ENCODE measurements around the gene HIVEP3. TPM values are rescaled to one million over a fixed set of nuclear protein-coding genes. Genes with fewer than 3 reads are reported as not detected.
A peak's percentile ranks its signal among the peaks of the same experiment; 100 is the strongest.

The HIVEP3 gene
- total RNA-seq, 1 experiment from 2014 or later: 1.2 TPM

DNA sequence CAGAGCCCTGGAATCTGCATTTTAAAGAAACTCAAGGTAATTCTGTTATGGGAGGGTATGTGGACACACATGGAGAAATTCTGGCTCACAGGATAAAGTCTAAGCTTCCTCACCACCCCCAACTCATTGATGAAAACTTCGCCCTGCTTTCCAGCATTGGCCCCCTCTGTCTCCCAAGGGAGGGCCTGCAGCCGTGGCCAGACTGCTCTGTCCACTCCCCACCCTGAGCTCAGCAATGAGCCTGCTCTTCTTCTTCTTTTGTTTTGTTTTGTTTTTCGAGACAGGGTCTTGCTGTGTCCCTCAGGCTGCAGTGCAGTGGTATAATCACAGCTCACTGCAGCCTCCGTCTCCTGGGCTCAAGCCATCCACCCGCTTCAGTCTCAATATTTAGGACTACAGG, 297.5 kb downstream of the HIVEP3 start:
- Mint-ChIP-seq H3K4me1 (ENCODE audit: insufficient read depth, unreplicated experiment) (peaks cover 53% of the 10 kb centered on the region), H3K4me3 (ENCODE audit: unreplicated experiment) (no peak overlapping the region), H3K36me3 (ENCODE audit: insufficient read depth, unreplicated experiment) (no peaks in the 10 kb centered on the region), H3K9me3 (ENCODE audit: unreplicated experiment) (no peaks in the 10 kb centered on the region), H3K27me3 (ENCODE audit: insufficient read depth, unreplicated experiment) (no peaks in the 10 kb centered on the region), H3K27ac (ENCODE audit: low read depth, unreplicated experiment) (no peak overlapping the region)
- BruUV-seq (replicated peaks): no TSS peak
- no peak for DNase-seq (ENCODE audit: unreplicated experiment)
- intact Hi-C loops (cut with micrococcal nuclease): no loop called here
- ChIA-PET POLR2A (no interaction called here), CTCF (interaction anchor here (0.7 to 1.2 kb wide), 2 partner anchors 46 to 116 kb away, joined by 3 read pairs; no protein-coding TSS in a partner anchor)
- TF ChIP-seq, protein P1, sequence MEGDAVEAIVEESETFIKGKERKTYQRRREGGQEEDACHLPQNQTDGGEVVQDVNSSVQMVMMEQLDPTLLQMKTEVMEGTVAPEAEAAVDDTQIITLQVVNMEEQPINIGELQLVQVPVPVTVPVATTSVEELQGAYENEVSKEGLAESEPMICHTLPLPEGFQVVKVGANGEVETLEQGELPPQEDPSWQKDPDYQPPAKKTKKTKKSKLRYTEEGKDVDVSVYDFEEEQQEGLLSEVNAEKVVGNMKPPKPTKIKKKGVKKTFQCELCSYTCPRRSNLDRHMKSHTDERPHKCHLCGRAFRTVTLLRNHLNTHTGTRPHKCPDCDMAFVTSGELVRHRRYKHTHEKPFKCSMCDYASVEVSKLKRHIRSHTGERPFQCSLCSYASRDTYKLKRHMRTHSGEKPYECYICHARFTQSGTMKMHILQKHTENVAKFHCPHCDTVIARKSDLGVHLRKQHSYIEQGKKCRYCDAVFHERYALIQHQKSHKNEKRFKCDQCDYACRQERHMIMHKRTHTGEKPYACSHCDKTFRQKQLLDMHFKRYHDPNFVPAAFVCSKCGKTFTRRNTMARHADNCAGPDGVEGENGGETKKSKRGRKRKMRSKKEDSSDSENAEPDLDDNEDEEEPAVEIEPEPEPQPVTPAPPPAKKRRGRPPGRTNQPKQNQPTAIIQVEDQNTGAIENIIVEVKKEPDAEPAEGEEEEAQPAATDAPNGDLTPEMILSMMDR (IDR thresholded peaks at IDR 0.05; ENCODE audit: unreplicated experiment): no peak

- Mint-ChIP-seq H3K27me3 (ENCODE audit: insufficient read depth, unreplicated experiment) (no peaks in the 10 kb centered on the region), H3K4me3 (ENCODE audit: unreplicated experiment) (no peak overlapping the region), H3K9me3 (ENCODE audit: unreplicated experiment) (no peaks in the 10 kb centered on the region), H3K4me1 (ENCODE audit: insufficient read depth, unreplicated experiment) (peaks cover 48% of the 10 kb centered on the region), H3K27ac (ENCODE audit: low read depth, unreplicated experiment) (no peak overlapping the region), H3K36me3 (ENCODE audit: insufficient read depth, unreplicated experiment) (no peaks in the 10 kb centered on the region)
- TF ChIP-seq, protein P1 (IDR thresholded peaks at IDR 0.05; ENCODE audit: unreplicated experiment): no peak
- DNase-seq (ENCODE audit: unreplicated experiment): no peak
- intact Hi-C loops (cut with micrococcal nuclease): no loop called here
- POLR2A ChIA-PET: interaction anchor here (0.7 kb wide), 1 partner anchor 1022 kb away, joined by 3 read pairs; no protein-coding TSS in a partner anchor
- no TSS peak for BruUV-seq (replicated peaks)
- CTCF ChIA-PET: interaction anchor here (0.7 to 1.2 kb wide), 3 partner anchors 46 to 176 kb away, joined by 3 read pairs; no protein-coding TSS in a partner anchor
Measured at GRCh38 chr1:41620365-41621169, 298.2 kb downstream of the HIVEP3 start.

- no peaks in the 10 kb centered on the region for H3K9me3 Mint-ChIP-seq (ENCODE audit: unreplicated experiment)
- POLR2A ChIA-PET: interaction anchor here (0.7 kb wide), 3 partner anchors 141 to 1021 kb away, joined by 3 to 4 read pairs (median 3); no protein-coding TSS in a partner anchor
Measured at GRCh38 chr1:41619511-41620364, 299.0 kb downstream of the HIVEP3 start.

More at GRCh38 chr1:41619511-41620364, 299.0 kb downstream of the HIVEP3 start:
- peaks cover 48% of the 10 kb centered on the region for H3K4me1 Mint-ChIP-seq (ENCODE audit: insufficient read depth, unreplicated experiment)
- no peaks in the 10 kb centered on the region for H3K27me3 Mint-ChIP-seq (ENCODE audit: insufficient read depth, unreplicated experiment)
- DNase-seq (ENCODE audit: unreplicated experiment): no peak
- peak overlapping the region; percentile 92 for H3K27ac Mint-ChIP-seq (ENCODE audit: low read depth, unreplicated experiment)
- CTCF ChIA-PET: interaction anchor here (0.9 kb wide), 1 partner anchor 177 kb away, joined by 3 read pairs; no protein-coding TSS in a partner anchor
- intact Hi-C loops (cut with micrococcal nuclease): no loop called here
- H3K36me3 Mint-ChIP-seq (ENCODE audit: insufficient read depth, unreplicated experiment): no peaks in the 10 kb centered on the region
- TF ChIP-seq, protein P1 (IDR thresholded peaks at IDR 0.05; ENCODE audit: unreplicated experiment): no peak
- BruUV-seq (replicated peaks): no TSS peak
- no peak overlapping the region for H3K4me3 Mint-ChIP-seq (ENCODE audit: unreplicated experiment)

Measured in MCF 10A (cell line).